GM21423 (cell line): ENCODE measurements around the gene ANO1.

Experiments used
- ATAC-seq: cut with Tn5 transposase; IDR thresholded peaks from one replicate; pipeline ENCODE4 v1.9.1; 2021; ENCODE audit warnings: mild to moderate bottlenecking, moderate library complexity; ENCODE audit not compliant: unreplicated experiment

ANO1 gene

GRCh38 chr11:70233511-70233934 lies 155.4 kb downstream of the ANO1 start:
- ATAC-seq = no peak

GRCh38 chr11:70233962-70234361 lies 155.8 kb downstream of the ANO1 start:
- ATAC-seq = no peak
